HepG2 (cell line): Measurements from ENCODE around the gene TMEM141. TPM values are rescaled to one million over a fixed set of nuclear protein-coding genes. Genes with fewer than 3 reads are reported as not detected.
A peak's percentile ranks its signal among the peaks of the same experiment; 100 is the strongest.
"Not testable (repeated sequence)": the region's sequence is repeated elsewhere in the genome, so short reads cannot be mapped to it uniquely, and the experiment has no call there.

Experiments used
- REL ChIP-seq: sonication (generic); formaldehyde crosslinking; conservative IDR thresholded peaks from 2 replicates; pipeline ENCODE4 v1.8.0; 2022; ENCODE audit warnings: mild to moderate bottlenecking, missing genetic modification reagents, moderate library complexity
- SIN3A ChIP-seq: IDR thresholded peaks from 2 replicates; pipeline ENCODE4 v1.6.1; 2011; ENCODE audit warnings: low read depth, mild to moderate bottlenecking, control low read depth, low read length, borderline replicate concordance
- ZNF138 ChIP-seq: sonication (generic); formaldehyde crosslinking; IDR thresholded peaks from 2 replicates; pipeline ENCODE4 v1.5.0; 2020; ENCODE audit warnings: mild to moderate bottlenecking, low read depth, missing genetic modification reagents
- ZNF567 ChIP-seq: sonication (generic); formaldehyde crosslinking; IDR thresholded peaks from 2 replicates; pipeline ENCODE4 v1.8.1; 2023; ENCODE audit warnings: mild to moderate bottlenecking, missing genetic modification reagents, borderline replicate concordance
- ZNF772 ChIP-seq: sonication (generic); formaldehyde crosslinking; IDR thresholded peaks from 2 replicates; pipeline ENCODE4 v1.5.0; 2020; ENCODE audit warnings: mild to moderate bottlenecking, missing genetic modification reagents
- ZNF790 ChIP-seq: sonication (generic); formaldehyde crosslinking; IDR thresholded peaks from 2 replicates; pipeline ENCODE4 v1.8.0; 2022; ENCODE audit warnings: missing genetic modification reagents, mild to moderate bottlenecking, borderline replicate concordance
- polyA plus RNA-seq, 8 experiments: library from polyadenylated mRNA; depleted of rRNA in 3 of 8; stranded (reverse) in 7 of 8; unstranded in 1 of 8; fragments of >200 nt; fragmentation: Illumina TruSeq in 4 of 8; extraction: Trizol in 4 of 8; gene quantifications; 2 replicates each; pipeline versions ENCODE4 v1.2.1 to v1.2.3, GENCODE V29; 2011 to 2016; ENCODE audit warnings: low read depth in 4 of 8, missing spikeins in 1 of 8, mixed read lengths in 1 of 8; ENCODE audit not compliant: insufficient read depth in 1 of 8
- total RNA-seq, 5 experiments: library from RNA; depleted of rRNA; stranded (reverse); fragments of >200 nt; fragmentation: Illumina TruSeq; extraction: Trizol; gene quantifications; 2 replicates each; pipeline ENCODE4 v1.2.3, GENCODE V29; 2016; ENCODE audit warnings: low read depth in 1 of 5
- TF ChIP-seq, protein P1 (sequence below): sonication (generic); formaldehyde crosslinking; conservative IDR thresholded peaks from 2 replicates; pipeline ENCODE4 v1.4.0; 2020; ENCODE audit warnings: mild to moderate bottlenecking, missing genetic modification reagents, moderate library complexity
- TF ChIP-seq, protein P2 (sequence below), 2 experiments: fragments of 450-650 bp in 1 of 2; sonication (generic) in 1 of 2; formaldehyde crosslinking in 1 of 2; IDR thresholded peaks; 2 replicates each; pipeline versions ENCODE4 v1.6.1 to v1.8.0; 2016 to 2022; ENCODE audit warnings: antibody characterized with exemption in 1 of 2, mild to moderate bottlenecking in 1 of 2, missing genetic modification reagents in 1 of 2
- TF ChIP-seq, protein P3 (sequence below), 2 experiments: sonication (generic) in 1 of 2; formaldehyde crosslinking in 1 of 2; IDR thresholded peaks; 2 replicates each; pipeline versions ENCODE4 v1.5.1 to v1.6.1; 2011 to 2020; ENCODE audit warnings: borderline replicate concordance in 1 of 2, low read depth in 1 of 2, low read length in 1 of 2, mild to moderate bottlenecking in 1 of 2, missing genetic modification reagents in 1 of 2, moderate library complexity in 1 of 2

TMEM141 gene
- total and polyA plus RNA-seq, 2 of the 13 experiments (the other 11 are each of a cell fraction or from before 2014, with no cell fraction given) = 81.0 to 202 TPM

DNA sequence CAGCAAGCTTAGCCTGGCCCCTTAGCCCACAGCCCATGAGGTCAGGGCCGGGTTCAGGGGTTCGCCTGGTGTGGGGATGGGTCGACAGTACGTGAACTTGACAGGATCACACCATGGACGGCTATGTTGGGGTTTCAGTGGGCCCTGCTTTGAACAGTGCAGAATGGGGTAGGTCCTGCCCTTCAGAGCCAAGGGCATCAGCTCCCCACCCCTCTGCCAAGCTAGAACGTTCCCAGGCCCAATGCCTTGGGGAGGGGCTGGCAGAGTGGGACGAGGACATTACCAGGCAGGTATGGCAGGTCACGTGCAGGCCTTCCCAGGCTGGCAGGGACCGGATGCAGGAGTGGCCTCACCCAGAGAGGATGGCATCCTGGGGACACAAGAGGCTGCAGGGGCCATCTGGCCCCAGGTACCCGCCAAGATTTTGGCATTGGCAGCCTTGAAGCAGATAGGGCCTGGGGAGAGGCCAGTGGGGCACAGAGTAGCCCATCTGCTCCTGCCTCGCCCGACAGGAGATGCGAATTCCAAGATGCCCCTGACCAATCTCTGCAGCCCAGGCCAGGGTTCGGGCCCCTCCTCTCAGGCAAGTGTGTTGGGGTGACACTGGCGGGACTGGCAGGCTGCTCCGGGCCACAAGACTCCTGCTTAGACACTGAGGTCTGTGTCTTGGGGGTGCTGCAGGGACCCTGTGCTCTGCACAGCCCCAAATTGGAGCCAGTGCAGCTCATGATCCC lies 50.7 kb downstream of the TMEM141 start (continued):
- TF ChIP-seq, protein P1, sequence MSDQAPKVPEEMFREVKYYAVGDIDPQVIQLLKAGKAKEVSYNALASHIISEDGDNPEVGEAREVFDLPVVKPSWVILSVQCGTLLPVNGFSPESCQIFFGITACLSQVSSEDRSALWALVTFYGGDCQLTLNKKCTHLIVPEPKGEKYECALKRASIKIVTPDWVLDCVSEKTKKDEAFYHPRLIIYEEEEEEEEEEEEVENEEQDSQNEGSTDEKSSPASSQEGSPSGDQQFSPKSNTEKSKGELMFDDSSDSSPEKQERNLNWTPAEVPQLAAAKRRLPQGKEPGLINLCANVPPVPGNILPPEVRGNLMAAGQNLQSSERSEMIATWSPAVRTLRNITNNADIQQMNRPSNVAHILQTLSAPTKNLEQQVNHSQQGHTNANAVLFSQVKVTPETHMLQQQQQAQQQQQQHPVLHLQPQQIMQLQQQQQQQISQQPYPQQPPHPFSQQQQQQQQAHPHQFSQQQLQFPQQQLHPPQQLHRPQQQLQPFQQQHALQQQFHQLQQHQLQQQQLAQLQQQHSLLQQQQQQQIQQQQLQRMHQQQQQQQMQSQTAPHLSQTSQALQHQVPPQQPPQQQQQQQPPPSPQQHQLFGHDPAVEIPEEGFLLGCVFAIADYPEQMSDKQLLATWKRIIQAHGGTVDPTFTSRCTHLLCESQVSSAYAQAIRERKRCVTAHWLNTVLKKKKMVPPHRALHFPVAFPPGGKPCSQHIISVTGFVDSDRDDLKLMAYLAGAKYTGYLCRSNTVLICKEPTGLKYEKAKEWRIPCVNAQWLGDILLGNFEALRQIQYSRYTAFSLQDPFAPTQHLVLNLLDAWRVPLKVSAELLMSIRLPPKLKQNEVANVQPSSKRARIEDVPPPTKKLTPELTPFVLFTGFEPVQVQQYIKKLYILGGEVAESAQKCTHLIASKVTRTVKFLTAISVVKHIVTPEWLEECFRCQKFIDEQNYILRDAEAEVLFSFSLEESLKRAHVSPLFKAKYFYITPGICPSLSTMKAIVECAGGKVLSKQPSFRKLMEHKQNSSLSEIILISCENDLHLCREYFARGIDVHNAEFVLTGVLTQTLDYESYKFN = 0 out of 2 replicates have a peak, but pooled peaks have one; percentile 10
- TF ChIP-seq, protein P2, sequence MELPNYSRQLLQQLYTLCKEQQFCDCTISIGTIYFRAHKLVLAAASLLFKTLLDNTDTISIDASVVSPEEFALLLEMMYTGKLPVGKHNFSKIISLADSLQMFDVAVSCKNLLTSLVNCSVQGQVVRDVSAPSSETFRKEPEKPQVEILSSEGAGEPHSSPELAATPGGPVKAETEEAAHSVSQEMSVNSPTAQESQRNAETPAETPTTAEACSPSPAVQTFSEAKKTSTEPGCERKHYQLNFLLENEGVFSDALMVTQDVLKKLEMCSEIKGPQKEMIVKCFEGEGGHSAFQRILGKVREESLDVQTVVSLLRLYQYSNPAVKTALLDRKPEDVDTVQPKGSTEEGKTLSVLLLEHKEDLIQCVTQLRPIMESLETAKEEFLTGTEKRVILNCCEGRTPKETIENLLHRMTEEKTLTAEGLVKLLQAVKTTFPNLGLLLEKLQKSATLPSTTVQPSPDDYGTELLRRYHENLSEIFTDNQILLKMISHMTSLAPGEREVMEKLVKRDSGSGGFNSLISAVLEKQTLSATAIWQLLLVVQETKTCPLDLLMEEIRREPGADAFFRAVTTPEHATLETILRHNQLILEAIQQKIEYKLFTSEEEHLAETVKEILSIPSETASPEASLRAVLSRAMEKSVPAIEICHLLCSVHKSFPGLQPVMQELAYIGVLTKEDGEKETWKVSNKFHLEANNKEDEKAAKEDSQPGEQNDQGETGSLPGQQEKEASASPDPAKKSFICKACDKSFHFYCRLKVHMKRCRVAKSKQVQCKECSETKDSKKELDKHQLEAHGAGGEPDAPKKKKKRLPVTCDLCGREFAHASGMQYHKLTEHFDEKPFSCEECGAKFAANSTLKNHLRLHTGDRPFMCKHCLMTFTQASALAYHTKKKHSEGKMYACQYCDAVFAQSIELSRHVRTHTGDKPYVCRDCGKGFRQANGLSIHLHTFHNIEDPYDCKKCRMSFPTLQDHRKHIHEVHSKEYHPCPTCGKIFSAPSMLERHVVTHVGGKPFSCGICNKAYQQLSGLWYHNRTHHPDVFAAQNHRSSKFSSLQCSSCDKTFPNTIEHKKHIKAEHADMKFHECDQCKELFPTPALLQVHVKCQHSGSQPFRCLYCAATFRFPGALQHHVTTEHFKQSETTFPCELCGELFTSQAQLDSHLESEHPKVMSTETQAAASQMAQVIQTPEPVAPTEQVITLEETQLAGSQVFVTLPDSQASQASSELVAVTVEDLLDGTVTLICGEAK (IDR thresholded peaks at IDR 0.05) = not testable (repeated sequence)
- TF ChIP-seq, protein P2 (CRISPR knock-in tag; IDR thresholded peaks at IDR 0.05) = 0 out of 2 replicates have a peak, but pooled peaks have one; percentile 22
- TF ChIP-seq SIN3A (0 out of 2 replicates have a peak, but pooled peaks have one; percentile 1), ZNF772 (CRISPR knock-in tag) (peak; percentile 83), REL (0 out of 2 replicates have a peak, but pooled peaks have one; percentile 18), ZNF567 (CRISPR knock-in tag) (peak; percentile 33; the same call in 1 of the 2 replicates), ZNF138 (0 out of 2 replicates have a peak, but pooled peaks have one; percentile 69), ZNF790 (CRISPR knock-in tag) (0 out of 2 replicates have a peak, but pooled peaks have one; percentile 36)
- TF ChIP-seq, protein P3, sequence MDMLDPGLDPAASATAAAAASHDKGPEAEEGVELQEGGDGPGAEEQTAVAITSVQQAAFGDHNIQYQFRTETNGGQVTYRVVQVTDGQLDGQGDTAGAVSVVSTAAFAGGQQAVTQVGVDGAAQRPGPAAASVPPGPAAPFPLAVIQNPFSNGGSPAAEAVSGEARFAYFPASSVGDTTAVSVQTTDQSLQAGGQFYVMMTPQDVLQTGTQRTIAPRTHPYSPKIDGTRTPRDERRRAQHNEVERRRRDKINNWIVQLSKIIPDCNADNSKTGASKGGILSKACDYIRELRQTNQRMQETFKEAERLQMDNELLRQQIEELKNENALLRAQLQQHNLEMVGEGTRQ (IDR thresholded peaks at IDR 0.05; ENCODE audit: low read depth, low read length) = 0 out of 2 replicates have a peak, but pooled peaks have one; percentile 13
- TF ChIP-seq, protein P3 (CRISPR knock-in tag; IDR thresholded peaks at IDR 0.05; ENCODE audit: borderline replicate concordance) = peak; percentile 72
